Parathyroid adenoma (tissue), 2 donors: ENCODE measurements around the gene PAM.

Source experiments
- H2AFZ ChIP-seq: fragments of 300-600 bp; sonication (generic); one replicate; pipeline ENCODE4 v1.7.0; 2017; ENCODE audit warnings: antibody characterized with exemption, mild to moderate bottlenecking
- H3K27ac ChIP-seq: fragments of 300-600 bp; sonication (generic); one replicate; pipeline ENCODE4 v1.7.0; 2017
- H3K27me3 ChIP-seq: fragments of 300-600 bp; sonication (generic); one replicate; pipeline ENCODE4 v1.7.0; 2017; ENCODE audit warnings: low read length; ENCODE audit not compliant: control insufficient read depth, insufficient read depth
- H3K36me3 ChIP-seq: fragments of 300-600 bp; sonication (generic); one replicate; pipeline ENCODE4 v1.7.0; 2017; ENCODE audit warnings: low read length; ENCODE audit not compliant: control insufficient read depth, insufficient read depth
- H3K4me1 ChIP-seq: fragments of 300-600 bp; sonication (generic); one replicate; pipeline ENCODE4 v1.7.0; 2017; ENCODE audit warnings: control low read depth
- H3K4me2 ChIP-seq: fragments of 300-600 bp; sonication (generic); one replicate; pipeline ENCODE4 v1.7.0; 2017; ENCODE audit warnings: low read length
- H3K4me3 ChIP-seq: fragments of 300-600 bp; sonication (generic); one replicate; pipeline ENCODE4 v1.7.0; 2017; ENCODE audit warnings: low read depth, low read length
- H3K79me2 ChIP-seq: fragments of 300-600 bp; sonication (generic); one replicate; pipeline ENCODE4 v1.7.0; 2017; ENCODE audit warnings: control low read depth
- H3K9ac ChIP-seq: fragments of 300-600 bp; sonication (generic); one replicate; pipeline ENCODE4 v1.7.0; 2017; ENCODE audit warnings: mild to moderate bottlenecking
- H3K9me3 ChIP-seq: fragments of 300-600 bp; sonication (generic); one replicate; pipeline ENCODE4 v1.7.0; 2017; ENCODE audit warnings: low read length; ENCODE audit not compliant: control insufficient read depth
- CTCF ChIP-seq: fragments of 300-600 bp; sonication (generic); IDR thresholded peaks from one replicate; pipeline ENCODE4 v1.7.0; 2017; ENCODE audit warnings: antibody characterized with exemption, mild to moderate bottlenecking
- donor health status: primary hyperparathyroidism.

PAM gene

GRCh38 chr5:102835717-102836116, 80.6 kb downstream of the PAM start:
- H3K9me3 ChIP-seq = no peaks in the 10 kb centered on the region
- no peak for TF ChIP-seq CTCF

GRCh38 chr5:102841021-102841420, 85.9 kb downstream of the PAM start:
- H3K27me3 ChIP-seq = no peaks in the 10 kb centered on the region
- H3K27ac ChIP-seq = no peak overlapping the region
- H3K4me3 ChIP-seq = no peak overlapping the region
- H3K4me1 ChIP-seq = no peaks in the 10 kb centered on the region
- no peak for TF ChIP-seq CTCF
- no peaks in the 10 kb centered on the region for H3K9me3 ChIP-seq
- no peak overlapping the region for H3K4me2 ChIP-seq
- H3K79me2 ChIP-seq = no peaks in the 10 kb centered on the region
- no peaks in the 10 kb centered on the region for H3K36me3 ChIP-seq
- H2AFZ ChIP-seq = no peak overlapping the region
- no peak overlapping the region for H3K9ac ChIP-seq

More at GRCh38 chr5:102835717-102836116, 80.6 kb downstream of the PAM start:
- no peak overlapping the region for H3K27ac ChIP-seq
- no peaks in the 10 kb centered on the region for H3K79me2 ChIP-seq
- H3K4me2 ChIP-seq = no peak overlapping the region
- H3K9ac ChIP-seq = no peak overlapping the region
- H2AFZ ChIP-seq = no peak overlapping the region
- peaks cover 3% of the 10 kb centered on the region for H3K4me1 ChIP-seq
- no peaks in the 10 kb centered on the region for H3K36me3 ChIP-seq
- H3K27me3 ChIP-seq = no peaks in the 10 kb centered on the region
- no peak overlapping the region for H3K4me3 ChIP-seq

GRCh38 chr5:102843997-102844396, 88.9 kb downstream of the PAM start:
- no peaks in the 10 kb centered on the region for H3K9me3 ChIP-seq
- no peaks in the 10 kb centered on the region for H3K4me1 ChIP-seq
- H3K9ac ChIP-seq = no peak overlapping the region
- H3K27ac ChIP-seq = no peak overlapping the region
- H3K36me3 ChIP-seq = no peaks in the 10 kb centered on the region
- no peaks in the 10 kb centered on the region for H3K27me3 ChIP-seq
- H3K79me2 ChIP-seq = no peaks in the 10 kb centered on the region
- no peak for TF ChIP-seq CTCF
- no peak overlapping the region for H3K4me3 ChIP-seq
- no peak overlapping the region for H2AFZ ChIP-seq
- H3K4me2 ChIP-seq = no peak overlapping the region

GRCh38 chr5:102845041-102845440, 89.9 kb downstream of the PAM start:
- Histone ChIP-seq H3K4me2 (no peak overlapping the region), H3K9ac (no peak overlapping the region), H3K27me3 (no peaks in the 10 kb centered on the region), H2AFZ (no peak overlapping the region), H3K9me3 (no peaks in the 10 kb centered on the region), H3K4me1 (no peaks in the 10 kb centered on the region), H3K79me2 (no peaks in the 10 kb centered on the region), H3K36me3 (no peaks in the 10 kb centered on the region), H3K27ac (no peak overlapping the region), H3K4me3 (no peak overlapping the region)
- TF ChIP-seq CTCF = no peak

- H3K4me3 ChIP-seq = no peak overlapping the region
- H3K27me3 ChIP-seq = no peaks in the 10 kb centered on the region
- H3K27ac ChIP-seq = no peak overlapping the region
- no peaks in the 10 kb centered on the region for H3K79me2 ChIP-seq
- H3K9me3 ChIP-seq = no peaks in the 10 kb centered on the region
- H3K36me3 ChIP-seq = no peaks in the 10 kb centered on the region
- H3K4me1 ChIP-seq = no peaks in the 10 kb centered on the region
- no peak overlapping the region for H3K4me2 ChIP-seq
- no peak overlapping the region for H2AFZ ChIP-seq
- TF ChIP-seq CTCF = no peak
- no peak overlapping the region for H3K9ac ChIP-seq
Observed at GRCh38 chr5:102850503-102850902, 95.4 kb downstream of the PAM start.
